Esophagus (tissue), 2 donors: ENCODE measurements around the gene POU3F2. TPM values are rescaled to one million over a fixed set of nuclear protein-coding genes. Genes with fewer than 3 reads are reported as not detected.

ENCODE experiments used
- H3K27ac ChIP-seq, 2 donors: one replicate each; pipeline ENCODE4 v1.5.1; 2013; ENCODE audit warnings: low read depth in 2 of 2, mild to moderate bottlenecking in 2 of 2, inconsistent platforms in 1 of 2, low read length in 1 of 2, moderate library complexity in 1 of 2
- H3K27me3 ChIP-seq, 2 donors: one replicate each; pipeline ENCODE4 v1.6.1; 2013; ENCODE audit warnings: low read length in 2 of 2, control low read depth in 1 of 2, mild to moderate bottlenecking in 1 of 2; ENCODE audit not compliant: insufficient read depth in 2 of 2, control insufficient read depth in 1 of 2
- H3K36me3 ChIP-seq, 2 donors: one replicate each; pipeline ENCODE4 v1.6.1; 2013; ENCODE audit warnings: low read length in 1 of 2; ENCODE audit not compliant: control insufficient read depth in 2 of 2, insufficient read depth in 2 of 2
- H3K4me1 ChIP-seq, 2 donors: one replicate each; pipeline ENCODE4 v1.6.1; 2013; ENCODE audit warnings: low read length in 1 of 2; ENCODE audit not compliant: control insufficient read depth in 2 of 2, insufficient read depth in 2 of 2
- H3K4me3 ChIP-seq, 2 donors: one replicate each; pipeline ENCODE4 v1.5.1; 2013; ENCODE audit warnings: low read length in 2 of 2, mild to moderate bottlenecking in 2 of 2, low read depth in 1 of 2, moderate library complexity in 1 of 2
- H3K9me3 ChIP-seq, 2 donors: one replicate each; pipeline ENCODE4 v1.6.1; 2013; ENCODE audit warnings: mild to moderate bottlenecking in 2 of 2, low read depth in 1 of 2, low read length in 1 of 2, moderate library complexity in 1 of 2; ENCODE audit not compliant: control insufficient read depth in 2 of 2, insufficient read depth in 1 of 2
- WGBS, 2 donors: extraction: QIAGEN DNeasy Blood & Tissue Kit; methylation state at CpG; one replicate each; pipeline ENCODE4 v1.1.7; 2013; 5-methylcytosine and 5-hydroxymethylcytosine counted together
- polyA plus RNA-seq, 2 donors: library from polyadenylated mRNA; stranded (reverse); fragments of 200-250 nt; gene quantifications; one replicate each; pipeline ENCODE4 v1.2.3, GENCODE V29; 2013
- donor health status: healthy with polysubstance abuse.
- donor health status: Bipolar disorder and iron deficiency.

Gene POU3F2
- polyA plus RNA-seq, 2 donors: not detected

GRCh38 chr6:98821756-98822405 is 12.5 kb upstream of the POU3F2 start:
- H3K27ac ChIP-seq: no peak overlapping the region
- 84 to 90% methylated on average over 2 of the region's 2 CpGs for whole genome bisulfite sequencing, 2 donors
- H3K4me3 ChIP-seq: no peak overlapping the region
- H3K4me1 ChIP-seq: peaks cover 0 to 6% of the 10 kb centered on the region in 2 donors
- peaks cover 4 to 22% of the 10 kb centered on the region in 2 donors for H3K27me3 ChIP-seq
- no peaks in the 10 kb centered on the region for H3K36me3 ChIP-seq
- H3K9me3 ChIP-seq: no peaks in the 10 kb centered on the region

GRCh38 chr6:98823428-98824161 is 10.8 kb upstream of the POU3F2 start:
- Histone ChIP-seq H3K4me3 (no peak overlapping the region), H3K9me3 (no peaks in the 10 kb centered on the region), H3K36me3 (no peaks in the 10 kb centered on the region), H3K4me1 (peaks cover 2 to 6% of the 10 kb centered on the region in 2 donors), H3K27me3 (peaks cover 4 to 35% of the 10 kb centered on the region in 2 donors), H3K27ac (no peak overlapping the region)
- WGBS, 2 donors: 8 to 12% methylated on average over 12 of the region's 12 CpGs

- peaks cover 2 to 6% of the 10 kb centered on the region in 2 donors for H3K4me1 ChIP-seq
- H3K4me3 ChIP-seq: no peak overlapping the region
- WGBS, 2 donors: 2 to 4% methylated on average over 44 of the region's 44 CpGs
- H3K27ac ChIP-seq: no peak overlapping the region
- H3K36me3 ChIP-seq: no peaks in the 10 kb centered on the region
- no peaks in the 10 kb centered on the region for H3K9me3 ChIP-seq
- peaks cover 8 to 35% of the 10 kb centered on the region in 2 donors for H3K27me3 ChIP-seq
Measured at GRCh38 chr6:98824162-98824901, 10.0 kb upstream of the POU3F2 start.

GRCh38 chr6:98824902-98825599 is 9.3 kb upstream of the POU3F2 start:
- Histone ChIP-seq H3K27ac (no peak overlapping the region), H3K36me3 (no peaks in the 10 kb centered on the region), H3K9me3 (no peaks in the 10 kb centered on the region), H3K4me1 (peaks cover 2 to 6% of the 10 kb centered on the region in 2 donors), H3K27me3 (peaks cover 8 to 35% of the 10 kb centered on the region in 2 donors), H3K4me3 (no peak overlapping the region)
- WGBS, 2 donors: 5% methylated on average over 32 of the region's 32 CpGs

- 9 to 10% methylated on average over 19 of the region's 19 CpGs for WGBS, 2 donors
- H3K9me3 ChIP-seq: no peaks in the 10 kb centered on the region
- no peak overlapping the region for H3K27ac ChIP-seq
- H3K36me3 ChIP-seq: no peaks in the 10 kb centered on the region
- H3K4me1 ChIP-seq: peaks cover 2 to 6% of the 10 kb centered on the region in 2 donors
- H3K4me3 ChIP-seq: no peak overlapping the region
- peaks cover 8 to 35% of the 10 kb centered on the region in 2 donors for H3K27me3 ChIP-seq
Measured at GRCh38 chr6:98825600-98826230, 8.7 kb upstream of the POU3F2 start.

- peaks cover 6 to 8% of the 10 kb centered on the region in 2 donors for H3K4me1 ChIP-seq
- no peaks in the 10 kb centered on the region for H3K9me3 ChIP-seq
- H3K4me3 ChIP-seq: no peak overlapping the region
- no peak overlapping the region for H3K27ac ChIP-seq
- H3K36me3 ChIP-seq: no peaks in the 10 kb centered on the region
- H3K27me3 ChIP-seq: peaks cover 4 to 39% of the 10 kb centered on the region in 2 donors
- WGBS, 2 donors: 9 to 11% methylated on average over 40 to 44 of the region's 44 CpGs
Measured at GRCh38 chr6:98827295-98828159, 6.8 kb upstream of the POU3F2 start.

GRCh38 chr6:98828211-98828788 is 6.1 kb upstream of the POU3F2 start:
- WGBS, 2 donors: 7 to 11% methylated on average over 12 of the region's 12 CpGs

GRCh38 chr6:98828941-98829411 is 5.4 kb upstream of the POU3F2 start:
- Histone ChIP-seq H3K4me1 (peaks cover 8 to 16% of the 10 kb centered on the region in 2 donors), H3K9me3 (no peaks in the 10 kb centered on the region), H3K27ac (no peak overlapping the region), H3K4me3 (no peak overlapping the region), H3K36me3 (no peaks in the 10 kb centered on the region), H3K27me3 (peaks cover 4 to 42% of the 10 kb centered on the region in 2 donors)
- 19 to 23% methylated on average over 14 of the region's 14 CpGs for WGBS, 2 donors

More at GRCh38 chr6:98828211-98828788, 6.1 kb upstream of the POU3F2 start:
- Histone ChIP-seq H3K4me3 (no peak overlapping the region), H3K9me3 (no peaks in the 10 kb centered on the region), H3K4me1 (peaks cover 8 to 11% of the 10 kb centered on the region in 2 donors), H3K27ac (no peak overlapping the region), H3K27me3 (peaks cover 4 to 44% of the 10 kb centered on the region in 2 donors), H3K36me3 (no peaks in the 10 kb centered on the region)
